ENCODE measurements around the gene SENP6.

DNA sequence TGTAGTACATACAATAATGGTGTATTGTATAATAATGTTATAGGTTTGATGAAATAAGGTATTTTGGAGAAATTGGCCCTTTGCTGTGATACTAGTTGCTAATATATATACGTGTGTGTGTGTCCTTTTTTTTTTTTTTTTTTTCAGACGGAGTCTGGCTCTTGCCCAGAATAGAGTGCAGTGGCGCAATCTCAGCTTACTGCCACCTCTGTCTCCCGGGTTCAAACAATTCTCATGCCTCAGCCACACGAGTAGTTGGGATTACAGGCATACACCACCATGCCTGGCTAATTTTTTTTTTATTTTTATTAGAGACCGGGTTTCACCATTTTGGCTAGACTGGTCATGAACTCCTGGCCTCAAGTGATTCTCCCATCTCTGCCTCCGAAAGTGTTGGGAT lies 23.3 kb downstream of the SENP6 start:
- TF ChIP-seq POLR2A (IDR thresholded peaks at IDR 0.05; ENCODE audit: low read depth, low read length), result no peak
- no peak for TF ChIP-seq POLR2AphosphoS5 (IDR thresholded peaks at IDR 0.05; ENCODE audit: low read depth, low read length)
- no peak for TF ChIP-seq POU2F2 (IDR thresholded peaks at IDR 0.05; ENCODE audit: low read depth, low read length)
- TF ChIP-seq TAF1 (IDR thresholded peaks at IDR 0.05; ENCODE audit: low read depth, low read length), result no peak
- no peak for TF ChIP-seq SPI1 (IDR thresholded peaks at IDR 0.05; ENCODE audit: low read depth, low read length)
- TF ChIP-seq PAX5 (IDR thresholded peaks at IDR 0.05; ENCODE audit: insufficient read depth, low read length, severe bottlenecking), result no peak

Measured in GM12891 (cell line).